ENCODE data around the gene FGD3.

GRCh38 chr9:93007529-93008058 lies 60.3 kb downstream of the FGD3 start:
- TF ChIP-seq, protein P1, sequence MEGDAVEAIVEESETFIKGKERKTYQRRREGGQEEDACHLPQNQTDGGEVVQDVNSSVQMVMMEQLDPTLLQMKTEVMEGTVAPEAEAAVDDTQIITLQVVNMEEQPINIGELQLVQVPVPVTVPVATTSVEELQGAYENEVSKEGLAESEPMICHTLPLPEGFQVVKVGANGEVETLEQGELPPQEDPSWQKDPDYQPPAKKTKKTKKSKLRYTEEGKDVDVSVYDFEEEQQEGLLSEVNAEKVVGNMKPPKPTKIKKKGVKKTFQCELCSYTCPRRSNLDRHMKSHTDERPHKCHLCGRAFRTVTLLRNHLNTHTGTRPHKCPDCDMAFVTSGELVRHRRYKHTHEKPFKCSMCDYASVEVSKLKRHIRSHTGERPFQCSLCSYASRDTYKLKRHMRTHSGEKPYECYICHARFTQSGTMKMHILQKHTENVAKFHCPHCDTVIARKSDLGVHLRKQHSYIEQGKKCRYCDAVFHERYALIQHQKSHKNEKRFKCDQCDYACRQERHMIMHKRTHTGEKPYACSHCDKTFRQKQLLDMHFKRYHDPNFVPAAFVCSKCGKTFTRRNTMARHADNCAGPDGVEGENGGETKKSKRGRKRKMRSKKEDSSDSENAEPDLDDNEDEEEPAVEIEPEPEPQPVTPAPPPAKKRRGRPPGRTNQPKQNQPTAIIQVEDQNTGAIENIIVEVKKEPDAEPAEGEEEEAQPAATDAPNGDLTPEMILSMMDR (IDR thresholded peaks at IDR 0.05), result no peak
- no peak for TF ChIP-seq EZH2 (IDR thresholded peaks at IDR 0.05; ENCODE audit: borderline replicate concordance, insufficient read depth, low read depth, low read length, poor library complexity, severe bottlenecking)

Measured in B cell (primary cell).